Fibroblast of lung (primary cell): ENCODE data around the gene IBA57.

ENCODE experiments used
- EZH2 ChIP-seq: IDR thresholded peaks from 2 replicates; pipeline ENCODE4 v1.5.1; 2012; ENCODE audit warnings: low read length, control low read depth, mild to moderate bottlenecking; ENCODE audit errors: missing control alignments
- TF ChIP-seq, protein P1 (sequence below), 2 donors: IDR thresholded peaks in 1 of 2; conservative IDR thresholded peaks in 1 of 2; 1 replicate in 1 of 2; 2 replicates in 1 of 2; pipeline ENCODE4 v1.5.1; 2011 to 2012; ENCODE audit warnings: low read length in 2 of 2, control low read depth in 1 of 2, inconsistent platforms in 1 of 2, low read depth in 1 of 2, mild to moderate bottlenecking in 1 of 2

DNA sequence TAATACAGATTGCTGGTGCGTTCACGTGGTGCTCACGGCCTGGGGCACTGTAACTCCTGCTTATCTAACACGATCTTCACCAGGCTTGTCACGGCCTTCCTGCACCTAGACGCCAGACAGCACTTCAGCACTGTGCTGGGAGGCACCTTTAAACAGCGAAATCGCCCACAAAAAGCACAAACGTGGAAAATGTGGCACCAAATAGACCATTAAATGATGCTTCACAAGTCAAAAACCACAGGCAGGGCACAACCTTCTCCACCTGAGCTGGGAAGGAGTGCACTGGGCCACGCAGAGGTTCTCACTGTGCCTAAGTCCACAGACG is 20.0 kb downstream of the IBA57 start:
- TF ChIP-seq, protein P1, sequence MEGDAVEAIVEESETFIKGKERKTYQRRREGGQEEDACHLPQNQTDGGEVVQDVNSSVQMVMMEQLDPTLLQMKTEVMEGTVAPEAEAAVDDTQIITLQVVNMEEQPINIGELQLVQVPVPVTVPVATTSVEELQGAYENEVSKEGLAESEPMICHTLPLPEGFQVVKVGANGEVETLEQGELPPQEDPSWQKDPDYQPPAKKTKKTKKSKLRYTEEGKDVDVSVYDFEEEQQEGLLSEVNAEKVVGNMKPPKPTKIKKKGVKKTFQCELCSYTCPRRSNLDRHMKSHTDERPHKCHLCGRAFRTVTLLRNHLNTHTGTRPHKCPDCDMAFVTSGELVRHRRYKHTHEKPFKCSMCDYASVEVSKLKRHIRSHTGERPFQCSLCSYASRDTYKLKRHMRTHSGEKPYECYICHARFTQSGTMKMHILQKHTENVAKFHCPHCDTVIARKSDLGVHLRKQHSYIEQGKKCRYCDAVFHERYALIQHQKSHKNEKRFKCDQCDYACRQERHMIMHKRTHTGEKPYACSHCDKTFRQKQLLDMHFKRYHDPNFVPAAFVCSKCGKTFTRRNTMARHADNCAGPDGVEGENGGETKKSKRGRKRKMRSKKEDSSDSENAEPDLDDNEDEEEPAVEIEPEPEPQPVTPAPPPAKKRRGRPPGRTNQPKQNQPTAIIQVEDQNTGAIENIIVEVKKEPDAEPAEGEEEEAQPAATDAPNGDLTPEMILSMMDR (conservative IDR thresholded peaks at IDR 0.05 in 1 of 2, IDR thresholded peaks at IDR 0.05 in 1 of 2; ENCODE audit: low read depth in 1 of 2, low read length in 2 of 2) = no peak
- TF ChIP-seq EZH2 = no peak
